H1 (cell line): Measurements from ENCODE around the gene SMIM7. TPM values are rescaled to one million over a fixed set of nuclear protein-coding genes. Genes with fewer than 3 reads are reported as not detected.

Experiments used
- CTCF ChIA-PET: fragments of 300-600 bp; sonication (Branson Sonifier 250); formaldehyde crosslinking; loops from one replicate; lab custom pipeline; 2021; ENCODE audit not compliant: partially characterized antibody; lab: Charles Lee
- POLR2A ChIA-PET: fragments of 300-600 bp; sonication (Branson Sonifier 250); formaldehyde crosslinking; loops from one replicate; lab custom pipeline; 2021; ENCODE audit warnings: inconsistent platforms; ENCODE audit not compliant: partially characterized antibody; lab: Charles Lee
- DNase-seq, 2 experiments: peaks; one replicate each; pipeline versions ENCODE4 v3.0.0 to v3.0.0-alpha.2; 2010 to 2022; ENCODE audit warnings: low spot score in 2 of 2, low read depth in 1 of 2, mixed read lengths in 1 of 2
- FAIRE-seq: peaks from 2 replicates; lab custom pipeline; 2011; peaks lifted over from hg19 to GRCh38; lab: Jason Lieb, UNC
- H2AFZ ChIP-seq: 2 replicates; pipeline ENCODE4 v1.8.1; 2012; ENCODE audit warnings: low read length, inconsistent platforms
- H2AK5ac ChIP-seq: 2 replicates; pipeline ENCODE4 v1.6.1; 2013; ENCODE audit warnings: low read depth, low read length
- H2BK120ac ChIP-seq: replicated peaks from 2 replicates; pipeline ENCODE3; 2013; ENCODE audit warnings: low read depth, low read length, inconsistent platforms
- H2BK12ac ChIP-seq: 2 replicates; pipeline ENCODE4 v1.6.1; 2013; ENCODE audit warnings: low read depth, low read length
- H2BK15ac ChIP-seq: 2 replicates; pipeline ENCODE4 v1.6.1; 2013; ENCODE audit warnings: low read length
- H2BK20ac ChIP-seq: 2 replicates; pipeline ENCODE4 v1.6.1; 2013; ENCODE audit warnings: low read length
- H2BK5ac ChIP-seq: 2 replicates; pipeline ENCODE4 v1.6.1; 2013; ENCODE audit warnings: low read depth, low read length
- H3K14ac ChIP-seq: 2 replicates; pipeline ENCODE4 v1.6.1; 2013; ENCODE audit warnings: inconsistent platforms; ENCODE audit not compliant: insufficient read length
- H3K18ac ChIP-seq: 2 replicates; pipeline ENCODE4 v1.6.1; 2013; ENCODE audit warnings: low read length; ENCODE audit errors: extremely low read depth
- H3K23ac ChIP-seq: 2 replicates; pipeline ENCODE4 v1.6.1; 2013; ENCODE audit warnings: inconsistent platforms; ENCODE audit not compliant: insufficient read length
- H3K23me2 ChIP-seq: 2 replicates; pipeline ENCODE4 v1.6.1; 2013; ENCODE audit warnings: low read depth, low read length
- H3K27ac ChIP-seq: 2 replicates; pipeline ENCODE4 v1.6.1; 2011; ENCODE audit warnings: low read depth, low read length, inconsistent platforms
- H3K27me3 ChIP-seq, 4 experiments: replicated peaks in 1 of 4; 1 replicate in 1 of 4; 2 replicates in 3 of 4; pipeline versions ENCODE4 v1.6.1 to v1.8.1; 2011 to 2013; ENCODE audit warnings: low read length in 3 of 4, mild to moderate bottlenecking in 3 of 4, inconsistent platforms in 2 of 4, mixed read lengths in 2 of 4, moderate library complexity in 1 of 4; ENCODE audit not compliant: control insufficient read depth in 3 of 4, insufficient read depth in 3 of 4; ENCODE audit errors: extremely low read depth in 1 of 4
- H3K36me3 ChIP-seq, 4 experiments: 2 replicates each; pipeline versions ENCODE4 v1.6.1 to v1.8.1; 2011 to 2013; ENCODE audit warnings: mild to moderate bottlenecking in 4 of 4, low read length in 3 of 4, moderate library complexity in 2 of 4, control low read depth in 1 of 4, inconsistent platforms in 1 of 4; ENCODE audit not compliant: insufficient read depth in 4 of 4, control insufficient read depth in 2 of 4
- H3K4ac ChIP-seq: replicated peaks from 2 replicates; pipeline ENCODE3; 2013; ENCODE audit warnings: low read length, low read depth, mixed read lengths, inconsistent platforms; ENCODE audit not compliant: insufficient read length
- H3K4me1 ChIP-seq, 4 experiments: replicated peaks in 1 of 4; 1 replicate in 1 of 4; 2 replicates in 3 of 4; pipeline versions ENCODE4 v1.6.1 to v1.8.1; 2011 to 2013; ENCODE audit warnings: low read length in 3 of 4, inconsistent platforms in 2 of 4, mixed read lengths in 1 of 4; ENCODE audit not compliant: insufficient read depth in 4 of 4, control insufficient read depth in 3 of 4
- H3K4me2 ChIP-seq, 2 experiments: 2 replicates each; pipeline versions ENCODE4 v1.6.1 to v1.8.1; 2011 to 2013; ENCODE audit warnings: low read depth in 2 of 2, low read length in 2 of 2, control low read depth in 1 of 2, inconsistent platforms in 1 of 2, mild to moderate bottlenecking in 1 of 2; ENCODE audit not compliant: insufficient read depth in 1 of 2
- H3K4me3 ChIP-seq, 4 experiments: fragments of 200-600, 300-600 bp in 1 of 4; sonication (generic), shearing (Covaris generic), sonication (Bioruptor Twin) in 1 of 4; 2 replicates each; pipeline versions ENCODE4 v1.5.1 to v1.8.1; 2011 to 2016; ENCODE audit warnings: low read length in 4 of 4, low read depth in 3 of 4, control low read depth in 2 of 4, inconsistent platforms in 2 of 4, mild to moderate bottlenecking in 2 of 4, mixed read lengths in 1 of 4, moderate library complexity in 1 of 4; ENCODE audit not compliant: insufficient read depth in 2 of 4; ENCODE audit errors: extremely low read depth in 1 of 4
- H3K56ac ChIP-seq: replicated peaks from 2 replicates; pipeline ENCODE3; 2013; ENCODE audit warnings: low read depth, mild to moderate bottlenecking, mixed read lengths, low read length, inconsistent platforms; ENCODE audit not compliant: insufficient read length
- H3K79me1 ChIP-seq: 2 replicates; pipeline ENCODE4 v1.6.1; 2013; ENCODE audit warnings: low read depth, low read length, control low read depth
- H3K79me2 ChIP-seq, 2 experiments: 2 replicates each; pipeline versions ENCODE4 v1.6.1 to v1.8.1; 2012 to 2013; ENCODE audit warnings: low read length in 2 of 2, mild to moderate bottlenecking in 2 of 2, inconsistent platforms in 1 of 2; ENCODE audit not compliant: insufficient read depth in 2 of 2, control insufficient read depth in 1 of 2
- H3K9ac ChIP-seq, 4 experiments: replicated peaks in 1 of 4; 1 replicate in 1 of 4; 2 replicates in 3 of 4; pipeline versions ENCODE4 v1.6.1 to v1.8.1; 2011 to 2013; ENCODE audit warnings: low read depth in 3 of 4, low read length in 3 of 4, control low read depth in 2 of 4, mild to moderate bottlenecking in 2 of 4, moderate library complexity in 2 of 4, inconsistent platforms in 1 of 4; ENCODE audit errors: extremely low read depth in 1 of 4
- H3K9me3 ChIP-seq, 2 experiments: 2 replicates each; pipeline versions ENCODE4 v1.6.1 to v1.8.1; 2012 to 2013; ENCODE audit warnings: mild to moderate bottlenecking in 2 of 2, moderate library complexity in 2 of 2, control low read depth in 1 of 2, inconsistent platforms in 1 of 2, low read depth in 1 of 2, low read length in 1 of 2, mixed read lengths in 1 of 2; ENCODE audit not compliant: insufficient read depth in 2 of 2
- H4K20me1 ChIP-seq, 2 experiments: replicated peaks in 1 of 2; 2 replicates each; pipeline versions ENCODE3 to v1.8.1; 2011 to 2013; ENCODE audit warnings: inconsistent platforms in 2 of 2, low read length in 2 of 2, mild to moderate bottlenecking in 1 of 2; ENCODE audit not compliant: insufficient read depth in 2 of 2, control insufficient read depth in 1 of 2
- H4K5ac ChIP-seq: 2 replicates; pipeline ENCODE4 v1.6.1; 2013; ENCODE audit warnings: low read length, low read depth, mixed read lengths, inconsistent platforms; ENCODE audit not compliant: insufficient read length
- H4K8ac ChIP-seq: 2 replicates; pipeline ENCODE4 v1.8.0; 2013; ENCODE audit warnings: mild to moderate bottlenecking, moderate library complexity, low read length, inconsistent platforms; ENCODE audit not compliant: insufficient read depth; ENCODE audit errors: extremely low read depth
- H4K91ac ChIP-seq: replicated peaks from 2 replicates; pipeline ENCODE3; 2013; ENCODE audit warnings: low read length, mixed read lengths, inconsistent platforms; ENCODE audit not compliant: insufficient read length
- NRF1 ChIP-seq: IDR thresholded peaks from 2 replicates; pipeline ENCODE4 v1.6.1; 2011; ENCODE audit warnings: mild to moderate bottlenecking, low read depth, low read length, improper control_type of control experiment
- TBP ChIP-seq: IDR thresholded peaks from 2 replicates; pipeline ENCODE4 v1.6.1; 2011; ENCODE audit warnings: low read depth, low read length, improper control_type of control experiment
- WGBS, 2 experiments: shearing (Covaris generic) in 1 of 2; methylation state at CpG; one replicate each; pipeline versions ENCODE4 v1.1.6 to v1.1.7; 2013 to 2015; ENCODE audit warnings: low lambda C conversion rate in 2 of 2, mixed read lengths in 2 of 2, inconsistent platforms in 1 of 2, low coverage in 1 of 2, missing lambda C conversion rate in 1 of 2; ENCODE audit not compliant: insufficient replicate concordance in 2 of 2, insufficient coverage in 1 of 2, insufficient read length in 1 of 2; ENCODE audit errors: extremely low coverage in 1 of 2, missing lambda C conversion rate in 1 of 2; 5-methylcytosine and 5-hydroxymethylcytosine counted together
- polyA plus RNA-seq, 7 experiments: library from polyadenylated mRNA; depleted of rRNA in 3 of 7; stranded (reverse) in 5 of 7; unstranded in 2 of 7; fragments of >200 nt in 5 of 7; fragments of 200-250 nt in 2 of 7; gene quantifications; 1 replicate in 5 of 7; 2 replicates in 1 of 7; 4 replicates in 1 of 7; pipeline versions ENCODE4 v1.2.1 to v1.2.3, GENCODE V29; 2011 to 2013; ENCODE audit warnings: missing spikeins in 2 of 7, mixed read lengths in 2 of 7
- total RNA-seq: library from RNA; stranded (reverse); fragmentation: NEBNext Ultra II Directional; extraction: Animal tissue kit (Norgen Biotek cat#: 25700); gene quantifications from 2 replicates; pipeline ENCODE4 v1.2.1, GENCODE V29; 2021

Gene SMIM7
- total and polyA plus RNA-seq, 2 of the 8 experiments (the other 6 are each of a cell fraction or from before 2014, with no cell fraction given), result 55.5 to 67.5 TPM

DNA sequence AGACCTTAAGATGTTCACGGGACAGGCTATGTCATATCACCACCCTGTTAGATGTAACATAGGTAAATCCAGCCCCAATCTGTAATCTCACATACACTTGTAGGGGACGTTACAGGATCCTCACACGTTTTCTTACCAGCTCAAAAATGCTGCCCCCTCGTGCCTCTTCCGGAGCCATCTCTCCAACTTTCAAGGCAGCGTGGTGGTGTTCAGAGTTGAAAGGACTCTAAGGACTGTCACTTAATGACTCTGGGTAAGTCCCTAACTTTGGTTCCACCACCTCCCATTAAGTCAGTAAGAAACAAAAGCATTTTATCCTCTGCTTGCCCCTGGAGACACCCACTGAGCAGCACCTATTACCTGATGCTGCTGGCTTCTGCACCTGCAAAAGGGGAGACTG lies 36.4 kb downstream of the SMIM7 start:
- no peak overlapping the region for H2BK5ac ChIP-seq
- H3K14ac ChIP-seq, result no peak overlapping the region
- no peak overlapping the region for H2BK20ac ChIP-seq
- no peak overlapping the region for H2AK5ac ChIP-seq
- no peak for TF ChIP-seq TBP
- TF ChIP-seq NRF1, result no peak
- H3K4me2 ChIP-seq, result no peak overlapping the region
- H3K9ac ChIP-seq, result no peak overlapping the region
- H3K4me1 ChIP-seq, result peaks cover 0 to 8% (median 0%) of the 10 kb centered on the region in 4 experiments; a peak in 4 of 7 replicates
- H3K79me2 ChIP-seq, result peaks cover 25 to 91% of the 10 kb centered on the region in 2 experiments
- no peak overlapping the region for H2BK15ac ChIP-seq
- peaks cover 52% of the 10 kb centered on the region for H3K79me1 ChIP-seq
- no peak overlapping the region for H4K5ac ChIP-seq
- H2BK120ac ChIP-seq, result no peak overlapping the region
- H2AFZ ChIP-seq, result no peak overlapping the region
- H3K27ac ChIP-seq, result no peak overlapping the region
- CTCF ChIA-PET, result interaction anchor here (0.7 kb wide), 1 partner anchor 43 kb away, joined by 3 read pairs; no protein-coding TSS in a partner anchor
- H3K23ac ChIP-seq, result no peak overlapping the region
- peaks cover 9% of the 10 kb centered on the region; the same call in 1 of the 2 replicates for H3K23me2 ChIP-seq
- H3K27me3 ChIP-seq, result no peaks in the 10 kb centered on the region
- no peak overlapping the region for H4K8ac ChIP-seq
- H2BK12ac ChIP-seq, result no peak overlapping the region
- no peak overlapping the region for H4K91ac ChIP-seq
- H3K56ac ChIP-seq, result no peak overlapping the region
- FAIRE-seq, result no peak
- peaks cover 0 to 5% (median 0%) of the 10 kb centered on the region in 4 experiments; a peak in 5 of 8 replicates for H3K36me3 ChIP-seq
- WGBS, 2 experiments, result 89% methylated on average over 6 of the region's 6 CpGs; no CpG with 5 or more reads in 1 of the 2 experiments
- peaks cover 31 to 62% of the 10 kb centered on the region in 2 experiments for H4K20me1 ChIP-seq
- POLR2A ChIA-PET, result interaction anchor here (1.0 to 1.6 kb wide), 3 partner anchors 33 to 37 kb away, joined by 3 to 4 read pairs (median 4); partner anchors contain the start of gene TMEM38A
- H3K4ac ChIP-seq, result no peak overlapping the region
- H3K9me3 ChIP-seq, result no peaks in the 10 kb centered on the region
- H3K4me3 ChIP-seq, result no peak overlapping the region
- no peak for DNase-seq
- H3K18ac ChIP-seq, result no peak overlapping the region
